GM23338 (cell line): ENCODE data around the gene PVALEF. TPM values are rescaled to one million over a fixed set of nuclear protein-coding genes. Genes with fewer than 3 reads are reported as not detected.

Source experiments
- ATAC-seq: fragments of 200-7000 bp; cut with Tn5 transposase; 3 replicates; pipeline ENCODE4 v1.9.1; 2020
- DNase-seq: peaks from one replicate; pipeline ENCODE4 v3.0.0-alpha.2; 2015; ENCODE audit warnings: low spot score
- H2AFZ ChIP-seq: fragments of 200-600 bp; sonication (generic); 2 replicates; pipeline ENCODE4 v1.8.0; 2016; ENCODE audit warnings: antibody characterized with exemption, mild to moderate bottlenecking, moderate library complexity
- H3F3A ChIP-seq: fragments of 200-600 bp; sonication (generic); replicated peaks from 2 replicates; pipeline ENCODE4 v1.8.0; 2017; ENCODE audit warnings: antibody characterized with exemption, mixed run types, low read depth
- H3K27ac ChIP-seq: fragments of 200-600 bp; sonication (generic); 2 replicates; pipeline ENCODE4 v1.6.1; 2016; ENCODE audit warnings: low read depth
- H3K27me3 ChIP-seq: fragments of 200-600 bp; sonication (generic); 2 replicates; pipeline ENCODE4 v1.8.0; 2016; ENCODE audit warnings: mild to moderate bottlenecking, mixed run types, moderate library complexity; ENCODE audit not compliant: insufficient read depth
- H3K36me3 ChIP-seq: fragments of 200-600 bp; sonication (generic); 2 replicates; pipeline ENCODE4 v1.8.0; 2016; ENCODE audit warnings: mild to moderate bottlenecking; ENCODE audit not compliant: insufficient read depth
- H3K4me1 ChIP-seq: fragments of 200-600 bp; sonication (generic); 2 replicates; pipeline ENCODE4 v1.8.0; 2016; ENCODE audit warnings: mild to moderate bottlenecking, moderate library complexity; ENCODE audit not compliant: insufficient read depth
- H3K4me2 ChIP-seq: fragments of 200-600 bp; sonication (generic); 2 replicates; pipeline ENCODE4 v1.7.1; 2017; ENCODE audit warnings: mixed run types
- H3K4me3 ChIP-seq: fragments of 200-600 bp; sonication (generic); 2 replicates; pipeline ENCODE4 v1.6.1; 2016; ENCODE audit warnings: mixed run types
- H3K79me2 ChIP-seq: fragments of 200-600 bp; sonication (generic); replicated peaks from 2 replicates; pipeline ENCODE4 v1.8.0; 2017; ENCODE audit warnings: mild to moderate bottlenecking; ENCODE audit not compliant: insufficient read depth
- H3K9me2 ChIP-seq: fragments of 200-600 bp; sonication (generic); 2 replicates; pipeline ENCODE4 v1.8.0; 2017; ENCODE audit not compliant: insufficient read depth
- H4K20me1 ChIP-seq: fragments of 200-600 bp; sonication (generic); replicated peaks from 2 replicates; pipeline ENCODE4 v1.8.0; 2017; ENCODE audit warnings: mild to moderate bottlenecking; ENCODE audit not compliant: insufficient read depth
- H3K27ac Mint-ChIP-seq: 2 replicates; pipeline ENCODE4 v1.8.0; 2020; ENCODE audit warnings: inconsistent platforms, mild to moderate bottlenecking, moderate library complexity, mixed read lengths
- H3K27me3 Mint-ChIP-seq: 3 replicates; pipeline ENCODE4 v1.8.0; 2022; ENCODE audit warnings: low read depth, mild to moderate bottlenecking, moderate library complexity, mixed read lengths, inconsistent platforms; ENCODE audit not compliant: insufficient read depth, poor library complexity
- H3K36me3 Mint-ChIP-seq: 3 replicates; pipeline ENCODE4 v1.8.0; 2021; ENCODE audit warnings: low read depth, mild to moderate bottlenecking, inconsistent platforms, moderate library complexity, mixed read lengths
- H3K4me1 Mint-ChIP-seq: 3 replicates; pipeline ENCODE4 v1.8.0; 2020; ENCODE audit warnings: mild to moderate bottlenecking, inconsistent platforms, mixed read lengths
- H3K4me3 Mint-ChIP-seq: 3 replicates; pipeline ENCODE4 v1.8.0; 2021; ENCODE audit warnings: moderate library complexity, mild to moderate bottlenecking, inconsistent platforms, mixed read lengths
- H3K9me3 Mint-ChIP-seq: 3 replicates; pipeline ENCODE4 v1.8.0; 2020; ENCODE audit warnings: moderate library complexity, mild to moderate bottlenecking, inconsistent platforms, mixed read lengths
- CREB1 ChIP-seq: fragments of 250-450 bp; sonication (Bioruptor Pico); IDR thresholded peaks from 2 replicates; pipeline ENCODE4 v1.5.0; 2020; ENCODE audit warnings: low read depth, mild to moderate bottlenecking, moderate library complexity
- CTCF ChIP-seq, 2 experiments: fragments of 200-600 bp in 1 of 2; sonication (generic) in 1 of 2; conservative IDR thresholded peaks; 2 replicates each; pipeline versions ENCODE4 v1.5.1 to v1.6.1; 2016 to 2017; ENCODE audit warnings: antibody characterized with exemption in 2 of 2, low read depth in 2 of 2, mild to moderate bottlenecking in 2 of 2, moderate library complexity in 1 of 2
- ETS1 ChIP-seq: IDR thresholded peaks from 2 replicates; pipeline ENCODE4 v1.6.1; 2016; ENCODE audit warnings: antibody characterized with exemption
- EZH2 ChIP-seq: fragments of 200-600 bp; sonication (generic); IDR thresholded peaks from one replicate; pipeline ENCODE4 v1.8.0; 2017; ENCODE audit warnings: antibody characterized with exemption, mild to moderate bottlenecking, low read depth; ENCODE audit not compliant: unreplicated experiment
- EZH2phosphoT487 ChIP-seq: fragments of 200-600 bp; sonication (generic); IDR thresholded peaks from one replicate; pipeline ENCODE4 v1.8.1; 2018; ENCODE audit warnings: antibody characterized with exemption; ENCODE audit not compliant: unreplicated experiment
- JUNB ChIP-seq: IDR thresholded peaks from one replicate; pipeline ENCODE4 v1.6.1; 2016; ENCODE audit warnings: antibody characterized with exemption; ENCODE audit not compliant: unreplicated experiment
- NANOG ChIP-seq: IDR thresholded peaks from 2 replicates; pipeline ENCODE4 v1.6.1; 2016; ENCODE audit warnings: antibody characterized with exemption, borderline replicate concordance
- POLR2AphosphoS5 ChIP-seq: IDR thresholded peaks from 2 replicates; pipeline ENCODE4 v1.6.1; 2016; ENCODE audit warnings: antibody characterized with exemption, low read depth
- STAT1 ChIP-seq: IDR thresholded peaks from one replicate; pipeline ENCODE4 v1.6.1; 2016; ENCODE audit warnings: antibody characterized with exemption; ENCODE audit not compliant: unreplicated experiment
- ZNF114 ChIP-seq: fragments of 250-450 bp; sonication (Bioruptor Pico); IDR thresholded peaks from 2 replicates; pipeline ENCODE4 v1.5.0; 2020; ENCODE audit warnings: mild to moderate bottlenecking, moderate library complexity
- ZNF331 ChIP-seq: fragments of 250-450 bp; sonication (Bioruptor Pico); IDR thresholded peaks from 2 replicates; pipeline ENCODE4 v1.5.0; 2020; ENCODE audit warnings: low read depth, mild to moderate bottlenecking, moderate library complexity
- polyA plus RNA-seq: library from polyadenylated mRNA; unstranded; fragments of >200 nt; fragmentation: Nextera tagmentation; extraction: Ambion mirVana; gene quantifications from 2 replicates; pipeline ENCODE4 v1.2.1, GENCODE V29; 2016
- total RNA-seq: library from RNA; depleted of rRNA; stranded (reverse); fragments of >200 nt; shearing (Covaris generic); gene quantifications from 2 replicates; pipeline ENCODE4 v1.2.3, GENCODE V29; 2014
- TF ChIP-seq, protein P1 (sequence below): IDR thresholded peaks from one replicate; pipeline ENCODE4 v1.6.1; 2018; ENCODE audit warnings: antibody characterized with exemption; ENCODE audit not compliant: unreplicated experiment
- TF ChIP-seq, protein P2 (sequence below): fragments of 250-450 bp; sonication (Bioruptor Pico); IDR thresholded peaks from 2 replicates; pipeline ENCODE4 v1.5.0; 2020; ENCODE audit warnings: mild to moderate bottlenecking, moderate library complexity

The PVALEF gene
- total and polyA plus RNA-seq, 2 experiments from 2014 or later = not detected

- Histone ChIP-seq H3K79me2 (no peaks in the 10 kb centered on the region), H3K36me3 (no peaks in the 10 kb centered on the region), H4K20me1 (no peaks in the 10 kb centered on the region), H3K4me1 (no peaks in the 10 kb centered on the region), H3K9me2 (no peaks in the 10 kb centered on the region), H3K27ac (no peak within 1 kb of the TSS), H3K4me2 (peak within 1 kb of the TSS; percentile 77), H3K27me3 (no peaks in the 10 kb centered on the region), H3F3A (0 out of 2 replicates have a peak, but pooled peaks cover 8% of the 10 kb centered on the region), H3K4me3 (peak within 1 kb of the TSS; percentile 55), H2AFZ (peak within 1 kb of the TSS; percentile 89; the same call in 1 of the 2 replicates)
- peaks cover 2% of the 10 kb centered on the region; the same call in 1 of the 3 replicates for H3K4me1 Mint-ChIP-seq
- ATAC-seq (no peak), DNase-seq (no peak)
- no peaks in the 10 kb centered on the region for H3K9me3 Mint-ChIP-seq
- peak within 1 kb of the TSS; percentile 65 for H3K4me3 Mint-ChIP-seq
- peaks cover 6% of the 10 kb centered on the region for H3K27me3 Mint-ChIP-seq
- TF ChIP-seq ZNF114 (CRISPR knock-in tag) (no peak), CREB1 (CRISPR knock-in tag) (no peak), CTCF (conservative IDR thresholded peaks at IDR 0.05; ENCODE audit: low read depth in 2 of 2) (no peak), POLR2AphosphoS5 (no peak), ETS1 (no peak), EZH2 (no peak), ZNF331 (CRISPR knock-in tag) (no peak), EZH2phosphoT487 (no peak), STAT1 (no peak), JUNB (no peak), NANOG (no peak)
- TF ChIP-seq, protein P1, sequence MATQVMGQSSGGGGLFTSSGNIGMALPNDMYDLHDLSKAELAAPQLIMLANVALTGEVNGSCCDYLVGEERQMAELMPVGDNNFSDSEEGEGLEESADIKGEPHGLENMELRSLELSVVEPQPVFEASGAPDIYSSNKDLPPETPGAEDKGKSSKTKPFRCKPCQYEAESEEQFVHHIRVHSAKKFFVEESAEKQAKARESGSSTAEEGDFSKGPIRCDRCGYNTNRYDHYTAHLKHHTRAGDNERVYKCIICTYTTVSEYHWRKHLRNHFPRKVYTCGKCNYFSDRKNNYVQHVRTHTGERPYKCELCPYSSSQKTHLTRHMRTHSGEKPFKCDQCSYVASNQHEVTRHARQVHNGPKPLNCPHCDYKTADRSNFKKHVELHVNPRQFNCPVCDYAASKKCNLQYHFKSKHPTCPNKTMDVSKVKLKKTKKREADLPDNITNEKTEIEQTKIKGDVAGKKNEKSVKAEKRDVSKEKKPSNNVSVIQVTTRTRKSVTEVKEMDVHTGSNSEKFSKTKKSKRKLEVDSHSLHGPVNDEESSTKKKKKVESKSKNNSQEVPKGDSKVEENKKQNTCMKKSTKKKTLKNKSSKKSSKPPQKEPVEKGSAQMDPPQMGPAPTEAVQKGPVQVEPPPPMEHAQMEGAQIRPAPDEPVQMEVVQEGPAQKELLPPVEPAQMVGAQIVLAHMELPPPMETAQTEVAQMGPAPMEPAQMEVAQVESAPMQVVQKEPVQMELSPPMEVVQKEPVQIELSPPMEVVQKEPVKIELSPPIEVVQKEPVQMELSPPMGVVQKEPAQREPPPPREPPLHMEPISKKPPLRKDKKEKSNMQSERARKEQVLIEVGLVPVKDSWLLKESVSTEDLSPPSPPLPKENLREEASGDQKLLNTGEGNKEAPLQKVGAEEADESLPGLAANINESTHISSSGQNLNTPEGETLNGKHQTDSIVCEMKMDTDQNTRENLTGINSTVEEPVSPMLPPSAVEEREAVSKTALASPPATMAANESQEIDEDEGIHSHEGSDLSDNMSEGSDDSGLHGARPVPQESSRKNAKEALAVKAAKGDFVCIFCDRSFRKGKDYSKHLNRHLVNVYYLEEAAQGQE = no peak
- TF ChIP-seq, protein P2, sequence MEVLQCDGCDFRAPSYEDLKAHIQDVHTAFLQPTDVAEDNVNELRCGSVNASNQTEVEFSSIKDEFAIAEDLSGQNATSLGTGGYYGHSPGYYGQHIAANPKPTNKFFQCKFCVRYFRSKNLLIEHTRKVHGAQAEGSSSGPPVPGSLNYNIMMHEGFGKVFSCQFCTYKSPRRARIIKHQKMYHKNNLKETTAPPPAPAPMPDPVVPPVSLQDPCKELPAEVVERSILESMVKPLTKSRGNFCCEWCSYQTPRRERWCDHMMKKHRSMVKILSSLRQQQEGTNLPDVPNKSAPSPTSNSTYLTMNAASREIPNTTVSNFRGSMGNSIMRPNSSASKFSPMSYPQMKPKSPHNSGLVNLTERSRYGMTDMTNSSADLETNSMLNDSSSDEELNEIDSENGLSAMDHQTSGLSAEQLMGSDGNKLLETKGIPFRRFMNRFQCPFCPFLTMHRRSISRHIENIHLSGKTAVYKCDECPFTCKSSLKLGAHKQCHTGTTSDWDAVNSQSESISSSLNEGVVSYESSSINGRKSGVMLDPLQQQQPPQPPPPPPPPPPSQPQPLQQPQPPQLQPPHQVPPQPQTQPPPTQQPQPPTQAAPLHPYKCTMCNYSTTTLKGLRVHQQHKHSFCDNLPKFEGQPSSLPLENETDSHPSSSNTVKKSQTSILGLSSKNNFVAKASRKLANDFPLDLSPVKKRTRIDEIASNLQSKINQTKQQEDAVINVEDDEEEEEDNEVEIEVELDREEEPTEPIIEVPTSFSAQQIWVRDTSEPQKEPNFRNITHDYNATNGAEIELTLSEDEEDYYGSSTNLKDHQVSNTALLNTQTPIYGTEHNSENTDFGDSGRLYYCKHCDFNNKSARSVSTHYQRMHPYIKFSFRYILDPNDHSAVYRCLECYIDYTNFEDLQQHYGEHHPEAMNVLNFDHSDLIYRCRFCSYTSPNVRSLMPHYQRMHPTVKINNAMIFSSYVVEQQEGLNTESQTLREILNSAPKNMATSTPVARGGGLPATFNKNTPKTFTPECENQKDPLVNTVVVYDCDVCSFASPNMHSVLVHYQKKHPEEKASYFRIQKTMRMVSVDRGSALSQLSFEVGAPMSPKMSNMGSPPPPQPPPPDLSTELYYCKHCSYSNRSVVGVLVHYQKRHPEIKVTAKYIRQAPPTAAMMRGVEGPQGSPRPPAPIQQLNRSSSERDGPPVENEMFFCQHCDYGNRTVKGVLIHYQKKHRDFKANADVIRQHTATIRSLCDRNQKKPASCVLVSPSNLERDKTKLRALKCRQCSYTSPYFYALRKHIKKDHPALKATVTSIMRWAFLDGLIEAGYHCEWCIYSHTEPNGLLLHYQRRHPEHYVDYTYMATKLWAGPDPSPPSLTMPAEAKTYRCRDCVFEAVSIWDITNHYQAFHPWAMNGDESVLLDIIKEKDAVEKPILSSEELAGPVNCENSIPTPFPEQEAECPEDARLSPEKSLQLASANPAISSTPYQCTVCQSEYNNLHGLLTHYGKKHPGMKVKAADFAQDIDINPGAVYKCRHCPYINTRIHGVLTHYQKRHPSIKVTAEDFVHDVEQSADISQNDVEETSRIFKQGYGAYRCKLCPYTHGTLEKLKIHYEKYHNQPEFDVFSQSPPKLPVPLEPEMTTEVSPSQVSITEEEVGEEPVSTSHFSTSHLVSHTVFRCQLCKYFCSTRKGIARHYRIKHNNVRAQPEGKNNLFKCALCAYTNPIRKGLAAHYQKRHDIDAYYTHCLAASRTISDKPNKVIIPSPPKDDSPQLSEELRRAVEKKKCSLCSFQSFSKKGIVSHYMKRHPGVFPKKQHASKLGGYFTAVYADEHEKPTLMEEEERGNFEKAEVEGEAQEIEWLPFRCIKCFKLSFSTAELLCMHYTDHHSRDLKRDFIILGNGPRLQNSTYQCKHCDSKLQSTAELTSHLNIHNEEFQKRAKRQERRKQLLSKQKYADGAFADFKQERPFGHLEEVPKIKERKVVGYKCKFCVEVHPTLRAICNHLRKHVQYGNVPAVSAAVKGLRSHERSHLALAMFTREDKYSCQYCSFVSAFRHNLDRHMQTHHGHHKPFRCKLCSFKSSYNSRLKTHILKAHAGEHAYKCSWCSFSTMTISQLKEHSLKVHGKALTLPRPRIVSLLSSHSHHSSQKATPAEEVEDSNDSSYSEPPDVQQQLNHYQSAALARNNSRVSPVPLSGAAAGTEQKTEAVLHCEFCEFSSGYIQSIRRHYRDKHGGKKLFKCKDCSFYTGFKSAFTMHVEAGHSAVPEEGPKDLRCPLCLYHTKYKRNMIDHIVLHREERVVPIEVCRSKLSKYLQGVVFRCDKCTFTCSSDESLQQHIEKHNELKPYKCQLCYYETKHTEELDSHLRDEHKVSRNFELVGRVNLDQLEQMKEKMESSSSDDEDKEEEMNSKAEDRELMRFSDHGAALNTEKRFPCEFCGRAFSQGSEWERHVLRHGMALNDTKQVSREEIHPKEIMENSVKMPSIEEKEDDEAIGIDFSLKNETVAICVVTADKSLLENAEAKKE (CRISPR knock-in tag) = no peak
- no peak within 1 kb of the TSS for H3K27ac Mint-ChIP-seq
- no peaks in the 10 kb centered on the region for H3K36me3 Mint-ChIP-seq
Observed at GRCh38 chr17:81166033-81166492, 756 bp downstream of the PVALEF start, which contains the start of gene AATK. AATK (minus strand) TSS chr17:81166221; CDS start chr17:81165992, 229 bp downstream.
